VCaP (cell line): Measurements from ENCODE around the gene CACNG7.

Source experiments
- H3K27ac ChIP-seq: fragments of 450-650 bp; 2 replicates; pipeline ENCODE4 v1.5.1; 2017
- TF ChIP-seq, protein P1 (sequence below): fragments of 450-650 bp; conservative IDR thresholded peaks from 2 replicates; pipeline ENCODE4 v1.5.1; 2017; ENCODE audit warnings: mild to moderate bottlenecking, moderate library complexity

CACNG7 gene

DNA sequence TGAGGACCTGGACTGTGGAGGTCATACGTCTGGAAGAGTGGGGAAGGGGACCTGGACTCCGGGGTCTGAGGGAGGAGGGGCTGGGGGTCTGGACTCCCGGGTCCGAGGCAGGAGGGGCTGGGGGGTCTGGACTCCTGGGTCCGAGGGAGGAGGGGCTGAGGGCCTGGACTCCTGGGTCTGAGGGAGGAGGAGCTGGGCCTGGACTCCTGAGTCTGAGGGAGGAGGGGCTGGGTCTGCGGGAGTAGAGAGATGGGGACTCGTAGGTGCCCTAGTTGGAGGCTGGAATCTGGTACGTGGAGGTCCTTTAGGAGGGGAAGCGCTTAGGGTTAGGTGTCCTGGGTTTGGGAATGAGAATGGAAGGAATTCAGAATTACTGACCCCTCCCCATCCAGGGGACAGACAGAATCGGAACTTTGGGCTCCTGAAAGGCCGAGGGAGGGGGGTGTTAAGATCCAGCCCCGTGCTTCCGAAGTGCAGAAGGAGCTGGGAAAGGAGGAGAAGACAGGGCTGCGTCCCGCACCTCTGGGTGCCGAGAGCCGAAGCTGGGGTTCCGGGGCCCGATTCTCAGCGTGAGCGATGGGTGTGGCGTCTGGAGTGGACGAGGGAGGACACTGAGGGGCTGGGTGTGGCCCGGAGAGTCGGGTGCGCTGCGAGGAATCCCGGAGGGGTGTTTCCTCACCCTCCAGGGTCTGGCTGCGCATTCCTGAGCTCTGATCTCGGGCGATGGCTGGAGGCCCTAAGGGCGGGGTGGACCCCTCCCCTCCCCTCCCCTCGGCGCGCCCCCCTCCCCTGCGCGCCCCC is 40.8 kb upstream of the CACNG7 start:
- peak overlapping the region; percentile 96 for H3K27ac ChIP-seq
- TF ChIP-seq, protein P1, sequence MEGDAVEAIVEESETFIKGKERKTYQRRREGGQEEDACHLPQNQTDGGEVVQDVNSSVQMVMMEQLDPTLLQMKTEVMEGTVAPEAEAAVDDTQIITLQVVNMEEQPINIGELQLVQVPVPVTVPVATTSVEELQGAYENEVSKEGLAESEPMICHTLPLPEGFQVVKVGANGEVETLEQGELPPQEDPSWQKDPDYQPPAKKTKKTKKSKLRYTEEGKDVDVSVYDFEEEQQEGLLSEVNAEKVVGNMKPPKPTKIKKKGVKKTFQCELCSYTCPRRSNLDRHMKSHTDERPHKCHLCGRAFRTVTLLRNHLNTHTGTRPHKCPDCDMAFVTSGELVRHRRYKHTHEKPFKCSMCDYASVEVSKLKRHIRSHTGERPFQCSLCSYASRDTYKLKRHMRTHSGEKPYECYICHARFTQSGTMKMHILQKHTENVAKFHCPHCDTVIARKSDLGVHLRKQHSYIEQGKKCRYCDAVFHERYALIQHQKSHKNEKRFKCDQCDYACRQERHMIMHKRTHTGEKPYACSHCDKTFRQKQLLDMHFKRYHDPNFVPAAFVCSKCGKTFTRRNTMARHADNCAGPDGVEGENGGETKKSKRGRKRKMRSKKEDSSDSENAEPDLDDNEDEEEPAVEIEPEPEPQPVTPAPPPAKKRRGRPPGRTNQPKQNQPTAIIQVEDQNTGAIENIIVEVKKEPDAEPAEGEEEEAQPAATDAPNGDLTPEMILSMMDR, result no peak

DNA sequence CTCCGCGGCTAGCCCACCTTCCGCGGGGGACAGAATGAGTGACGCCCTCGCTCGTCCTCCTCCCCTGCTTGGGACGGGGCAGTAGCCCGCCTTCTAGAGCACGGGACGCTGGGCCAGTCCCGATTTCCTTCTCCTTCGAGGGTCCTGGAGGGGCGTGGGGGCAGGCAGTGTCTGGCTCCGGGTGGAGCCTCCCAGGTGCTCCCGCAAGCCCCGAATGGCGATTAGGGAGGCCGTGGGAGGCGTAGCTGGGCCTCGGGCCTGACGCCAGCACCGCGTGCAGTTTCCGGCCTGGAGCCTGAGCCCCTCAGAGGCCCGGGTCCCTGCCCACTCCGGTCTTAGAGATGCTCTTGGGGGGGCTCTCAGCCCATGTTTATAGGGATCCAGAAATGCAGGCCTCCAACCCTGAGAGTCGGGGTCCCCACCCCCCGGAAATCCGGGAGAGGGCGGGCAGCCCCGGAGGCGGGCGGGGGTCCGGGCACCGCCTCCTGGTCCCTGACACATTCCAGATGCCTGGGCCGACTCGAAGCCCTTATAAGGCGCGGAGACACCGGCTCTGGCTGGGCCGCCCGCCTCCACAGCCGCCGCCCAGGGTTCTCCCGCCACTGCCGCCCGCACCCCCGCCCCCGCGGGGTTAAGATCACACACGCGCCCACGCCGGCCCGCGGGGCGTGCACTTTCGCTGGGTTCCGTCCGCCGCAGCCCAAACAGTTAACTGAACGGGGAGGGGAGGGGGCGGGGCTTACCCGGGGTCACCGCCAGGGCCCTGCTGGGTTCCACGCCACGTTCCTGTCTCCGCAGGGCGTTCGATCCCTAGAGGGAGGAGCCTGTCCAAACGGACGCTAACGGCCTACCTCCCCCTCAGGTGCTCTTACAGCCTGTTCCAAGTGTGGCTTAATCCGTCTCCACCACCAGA is 39.9 kb upstream of the CACNG7 start:
- H3K27ac ChIP-seq, result peak overlapping the region; percentile 96
- TF ChIP-seq, protein P1, result no peak

DNA sequence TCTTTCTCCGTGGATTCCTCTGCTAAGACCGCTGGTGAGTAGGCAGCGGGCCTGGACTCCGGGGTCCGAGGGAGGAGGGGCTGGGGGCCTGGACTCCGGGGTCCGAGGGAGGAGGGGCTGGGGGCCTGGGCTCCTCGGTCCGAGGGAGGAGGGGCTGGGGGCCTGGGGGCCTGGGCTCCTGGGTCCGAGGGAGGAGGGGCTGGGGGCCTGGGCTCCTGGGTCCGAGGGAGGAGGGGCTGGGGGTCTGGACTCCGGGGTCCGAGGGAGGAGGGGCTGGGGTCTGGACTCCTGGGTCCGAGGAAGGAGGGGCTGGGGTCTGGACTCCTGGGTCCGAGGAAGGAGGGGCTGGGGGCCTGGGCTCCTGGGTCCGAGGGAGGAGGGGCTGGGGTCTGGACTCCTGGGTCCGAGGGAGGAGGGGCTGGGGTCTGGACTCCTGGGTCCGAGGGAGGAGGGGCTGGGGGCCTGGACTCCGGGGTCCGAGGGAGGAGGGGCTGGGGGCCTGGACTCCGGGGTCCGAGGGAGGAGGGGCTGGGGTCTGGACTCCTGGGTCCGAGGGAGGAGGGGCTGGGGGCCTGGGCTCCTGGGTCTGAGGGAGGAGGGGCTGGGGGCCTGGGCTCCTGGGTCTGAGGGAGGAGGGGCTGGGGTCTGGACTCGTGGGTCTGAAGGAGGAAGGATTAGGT is 39.1 kb upstream of the CACNG7 start:
- peak overlapping the region; percentile 96 for H3K27ac ChIP-seq

DNA sequence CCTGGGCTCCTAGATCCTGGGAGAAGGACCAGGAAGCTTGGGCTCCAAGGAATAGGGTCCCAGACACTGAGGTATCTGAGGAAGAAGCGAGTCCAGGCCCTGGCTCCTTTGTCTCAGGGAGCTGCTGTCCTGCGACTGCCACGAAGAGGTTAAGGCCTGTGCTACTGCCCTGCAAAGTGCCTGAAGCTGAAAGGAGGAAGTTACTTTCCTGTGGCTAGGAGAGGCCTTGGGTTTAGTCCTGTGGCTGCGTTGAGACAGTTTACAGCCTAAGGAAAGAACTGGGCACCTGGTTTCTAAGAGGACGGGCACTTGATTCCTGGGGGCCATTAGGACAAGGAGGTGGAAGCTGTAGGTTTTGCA is 38.6 kb upstream of the CACNG7 start:
- TF ChIP-seq, protein P1, result no peak
- peak overlapping the region; percentile 52 for H3K27ac ChIP-seq

DNA sequence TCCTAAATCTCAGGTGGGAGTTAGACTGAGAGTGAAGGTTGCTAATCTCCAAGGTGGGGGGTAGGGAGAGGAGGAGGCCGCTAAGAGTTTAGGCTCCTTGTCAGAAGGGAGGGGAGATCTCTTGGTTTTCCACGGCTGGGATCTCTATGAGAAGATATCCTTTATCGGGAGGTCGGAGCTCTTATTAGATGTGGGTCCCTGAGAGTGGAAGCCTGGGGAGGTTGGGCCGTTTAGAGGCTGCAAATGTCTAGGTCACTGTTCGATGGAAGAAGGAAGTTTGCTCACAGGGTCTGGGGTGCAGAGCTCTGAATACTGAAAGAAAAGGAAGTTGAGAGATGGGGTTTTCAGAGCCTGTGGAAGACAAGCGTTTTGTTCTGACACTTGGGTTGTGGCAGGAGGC is 37.6 kb upstream of the CACNG7 start:
- peak overlapping the region; percentile 52; the same call in 1 of the 2 replicates for H3K27ac ChIP-seq
- TF ChIP-seq, protein P1, result no peak

DNA sequence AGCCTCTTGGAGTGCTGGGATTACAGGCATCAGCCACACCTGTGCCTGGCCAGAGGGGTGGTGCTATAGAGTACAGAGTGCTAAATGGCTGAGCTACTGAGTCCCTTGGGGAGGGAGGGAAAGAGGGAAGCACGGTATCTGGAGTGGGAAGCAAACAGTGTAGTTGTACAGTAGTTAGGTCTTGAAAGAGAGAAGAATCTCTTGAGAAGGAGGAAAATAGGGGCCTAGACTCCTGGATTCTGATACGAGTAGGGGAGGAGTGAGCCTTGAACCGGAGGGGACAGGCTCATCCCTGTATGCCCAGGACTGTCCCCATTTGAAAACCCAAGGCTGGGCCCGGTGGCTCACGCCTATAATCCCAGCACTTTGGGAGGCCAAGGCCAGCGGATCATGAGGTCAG is 36.3 kb upstream of the CACNG7 start:
- TF ChIP-seq, protein P1, result no peak
- H3K27ac ChIP-seq, result no peak overlapping the region

DNA sequence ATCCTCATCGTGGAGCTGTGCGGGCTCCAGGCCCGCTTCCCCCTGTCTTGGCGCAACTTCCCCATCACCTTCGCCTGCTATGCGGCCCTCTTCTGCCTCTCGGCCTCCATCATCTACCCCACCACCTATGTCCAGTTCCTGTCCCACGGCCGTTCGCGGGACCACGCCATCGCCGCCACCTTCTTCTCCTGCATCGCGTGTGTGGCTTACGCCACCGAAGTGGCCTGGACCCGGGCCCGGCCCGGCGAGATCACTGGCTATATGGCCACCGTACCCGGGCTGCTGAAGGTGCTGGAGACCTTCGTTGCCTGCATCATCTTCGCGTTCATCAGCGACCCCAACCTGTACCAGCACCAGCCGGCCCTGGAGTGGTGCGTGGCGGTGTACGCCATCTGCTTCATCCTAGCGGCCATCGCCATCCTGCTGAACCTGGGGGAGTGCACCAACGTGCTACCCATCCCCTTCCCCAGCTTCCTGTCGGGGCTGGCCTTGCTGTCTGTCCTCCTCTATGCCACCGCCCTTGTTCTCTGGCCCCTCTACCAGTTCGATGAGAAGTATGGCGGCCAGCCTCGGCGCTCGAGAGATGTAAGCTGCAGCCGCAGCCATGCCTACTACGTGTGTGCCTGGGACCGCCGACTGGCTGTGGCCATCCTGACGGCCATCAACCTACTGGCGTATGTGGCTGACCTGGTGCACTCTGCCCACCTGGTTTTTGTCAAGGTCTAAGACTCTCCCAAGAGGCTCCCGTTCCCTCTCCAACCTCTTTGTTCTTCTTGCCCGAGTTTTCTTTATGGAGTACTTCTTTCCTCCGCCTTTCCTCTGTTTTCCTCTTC is 35.1 kb upstream of the CACNG7 start:
- TF ChIP-seq, protein P1, result no peak
- no peak overlapping the region for H3K27ac ChIP-seq
